HepG2 (cell line): ENCODE results near the gene TTBK1. TPM values are rescaled to one million over a fixed set of nuclear protein-coding genes. Genes with fewer than 3 reads are reported as not detected.

ENCODE experiments used
- ADNP ChIP-seq: sonication (generic); formaldehyde crosslinking; IDR thresholded peaks from 2 replicates; pipeline ENCODE4 v1.4.0; 2020; ENCODE audit warnings: missing genetic modification reagents
- ARHGAP35 ChIP-seq: sonication (generic); formaldehyde crosslinking; IDR thresholded peaks from 2 replicates; pipeline ENCODE4 v1.9.0; 2022; ENCODE audit warnings: mild to moderate bottlenecking, inconsistent platforms, moderate library complexity, missing genetic modification reagents, borderline replicate concordance
- FOXA3 ChIP-seq: IDR thresholded peaks from 2 replicates; pipeline ENCODE4 v1.6.1; 2016; ENCODE audit warnings: missing genetic modification reagents, missing compliant biosample characterization
- HNF4A ChIP-seq: sonication (generic); formaldehyde crosslinking; IDR thresholded peaks from 2 replicates; pipeline ENCODE4 v1.4.0; 2020; ENCODE audit warnings: missing genetic modification reagents
- ISL2 ChIP-seq: sonication (generic); formaldehyde crosslinking; IDR thresholded peaks from 2 replicates; pipeline ENCODE4 v1.5.0; 2020; ENCODE audit warnings: missing genetic modification reagents
- KAT7 ChIP-seq: IDR thresholded peaks from 2 replicates; pipeline ENCODE4 v1.6.1; 2018; ENCODE audit warnings: borderline replicate concordance, missing compliant biosample characterization
- MAFF ChIP-seq: IDR thresholded peaks from 2 replicates; pipeline ENCODE4 v1.6.1; 2011; ENCODE audit warnings: low read depth, low read length, improper control_type of control experiment
- NCOR1 ChIP-seq: fragments of 200-600 bp; sonication (generic); IDR thresholded peaks from 2 replicates; pipeline ENCODE4 v1.7.0; 2017; ENCODE audit warnings: antibody characterized with exemption, low read length, borderline replicate concordance
- TCF7 ChIP-seq: sonication (generic); IDR thresholded peaks from 2 replicates; pipeline ENCODE4 v1.6.1; 2016; ENCODE audit warnings: antibody characterized with exemption, low read depth
- ZKSCAN5 ChIP-seq: sonication (generic); formaldehyde crosslinking; IDR thresholded peaks from 2 replicates; pipeline ENCODE4 v1.5.1; 2020; ENCODE audit warnings: mild to moderate bottlenecking, missing genetic modification reagents
- ZMYM2 ChIP-seq: sonication (generic); formaldehyde crosslinking; IDR thresholded peaks from 2 replicates; pipeline ENCODE4 v1.8.0; 2022; ENCODE audit warnings: mild to moderate bottlenecking, missing genetic modification reagents
- ZMYM3 ChIP-seq: sonication (generic); formaldehyde crosslinking; IDR thresholded peaks from 2 replicates; pipeline ENCODE4 v1.5.1; 2020; ENCODE audit warnings: mild to moderate bottlenecking, missing genetic modification reagents
- ZNF143 ChIP-seq: sonication (generic); formaldehyde crosslinking; IDR thresholded peaks from 2 replicates; pipeline ENCODE4 v1.4.0; 2020; ENCODE audit warnings: missing genetic modification reagents
- ZNF335 ChIP-seq: sonication (generic); formaldehyde crosslinking; IDR thresholded peaks from 2 replicates; pipeline ENCODE4 v1.4.0; 2020; ENCODE audit warnings: missing genetic modification reagents
- ZNF367 ChIP-seq: sonication (generic); formaldehyde crosslinking; IDR thresholded peaks from 2 replicates; pipeline ENCODE4 v1.4.0; 2020; ENCODE audit warnings: missing genetic modification reagents, borderline replicate concordance
- ZNF468 ChIP-seq: sonication (generic); formaldehyde crosslinking; IDR thresholded peaks from 2 replicates; pipeline ENCODE4 v1.8.0; 2022; ENCODE audit warnings: mild to moderate bottlenecking, moderate library complexity, missing genetic modification reagents
- ZNF781 ChIP-seq: sonication (generic); formaldehyde crosslinking; IDR thresholded peaks from 2 replicates; pipeline ENCODE4 v1.5.1; 2020; ENCODE audit warnings: borderline replicate concordance, mild to moderate bottlenecking, missing genetic modification reagents; ENCODE audit errors: not compliant biosample characterization
- ZNF788 ChIP-seq: sonication (generic); formaldehyde crosslinking; IDR thresholded peaks from 2 replicates; pipeline ENCODE4 v1.5.0; 2020; ENCODE audit warnings: mild to moderate bottlenecking, missing genetic modification reagents, borderline replicate concordance
- ZSCAN31 ChIP-seq: sonication (generic); formaldehyde crosslinking; IDR thresholded peaks from 2 replicates; pipeline ENCODE4 v1.5.0; 2020; ENCODE audit warnings: low read depth, mild to moderate bottlenecking, missing genetic modification reagents
- polyA plus RNA-seq, 8 experiments: library from polyadenylated mRNA; depleted of rRNA in 3 of 8; stranded (reverse) in 7 of 8; unstranded in 1 of 8; fragments of >200 nt; fragmentation: Illumina TruSeq in 4 of 8; extraction: Trizol in 4 of 8; gene quantifications; 2 replicates each; pipeline versions ENCODE4 v1.2.1 to v1.2.3, GENCODE V29; 2011 to 2016; ENCODE audit warnings: low read depth in 4 of 8, missing spikeins in 1 of 8, mixed read lengths in 1 of 8; ENCODE audit not compliant: insufficient read depth in 1 of 8
- total RNA-seq, 5 experiments: library from RNA; depleted of rRNA; stranded (reverse); fragments of >200 nt; fragmentation: Illumina TruSeq; extraction: Trizol; gene quantifications; 2 replicates each; pipeline ENCODE4 v1.2.3, GENCODE V29; 2016; ENCODE audit warnings: low read depth in 1 of 5
- TF ChIP-seq, protein P1 (sequence below): sonication (generic); formaldehyde crosslinking; IDR thresholded peaks from 2 replicates; pipeline ENCODE4 v1.5.1; 2020; ENCODE audit warnings: missing genetic modification reagents, mild to moderate bottlenecking, borderline replicate concordance
- TF ChIP-seq, protein P2 (sequence below): sonication (generic); formaldehyde crosslinking; IDR thresholded peaks from 2 replicates; pipeline ENCODE4 v1.5.0; 2020; ENCODE audit warnings: missing genetic modification reagents
- TF ChIP-seq, protein P3 (sequence below), 2 experiments: sonication (generic) in 1 of 2; formaldehyde crosslinking in 1 of 2; IDR thresholded peaks; 2 replicates each; pipeline versions ENCODE4 v1.4.0 to v1.6.1; 2016 to 2020; ENCODE audit warnings: borderline replicate concordance in 1 of 2, low read depth in 1 of 2, mild to moderate bottlenecking in 1 of 2, missing genetic modification reagents in 1 of 2
- TF ChIP-seq, protein P4 (sequence below): IDR thresholded peaks from 2 replicates; pipeline ENCODE4 v1.6.1; 2012; ENCODE audit warnings: inconsistent platforms

TTBK1 gene
- total and polyA plus RNA-seq, 2 of the 13 experiments (the other 11 are each of a cell fraction or from before 2014, with no cell fraction given), result 0.24 to 0.33 TPM

DNA sequence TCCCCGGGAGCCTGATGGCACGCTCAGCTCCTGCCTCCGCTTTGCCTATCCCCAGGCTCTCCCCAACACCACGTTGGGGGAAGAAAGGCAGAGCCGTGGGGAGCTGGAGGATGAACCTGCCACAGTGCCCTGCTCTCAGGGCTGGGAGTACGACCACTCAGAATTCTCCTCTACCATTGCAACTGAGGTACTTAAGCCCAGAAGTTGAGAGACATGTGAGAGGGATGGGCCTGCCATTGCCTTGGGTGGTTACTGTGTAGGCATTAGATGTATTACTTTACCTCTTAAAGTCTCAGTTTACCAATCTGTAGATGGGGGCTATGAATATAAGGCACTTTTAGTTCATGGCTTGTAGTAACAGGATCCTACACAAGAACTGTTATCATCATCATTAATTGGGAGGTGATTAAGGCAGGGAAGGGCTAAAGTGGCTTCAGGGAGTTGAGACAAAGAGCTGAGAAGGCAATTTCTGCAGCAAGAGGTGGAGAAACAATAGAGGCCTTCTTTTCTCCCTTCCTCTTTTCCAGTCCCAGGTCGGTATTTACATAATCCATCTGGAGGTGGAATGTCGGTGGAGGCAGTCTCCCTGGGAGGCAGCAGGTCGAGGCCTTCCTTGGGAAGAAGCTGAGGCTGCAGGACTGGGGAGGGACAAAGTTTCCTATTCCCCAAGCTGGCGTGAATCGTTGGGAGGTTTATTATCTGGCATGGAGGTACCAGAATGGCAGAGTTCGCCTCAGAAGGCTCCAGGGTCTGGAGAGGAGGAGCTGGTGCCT is 55.5 kb downstream of the TTBK1 start (continued):
- TF ChIP-seq, protein P1, sequence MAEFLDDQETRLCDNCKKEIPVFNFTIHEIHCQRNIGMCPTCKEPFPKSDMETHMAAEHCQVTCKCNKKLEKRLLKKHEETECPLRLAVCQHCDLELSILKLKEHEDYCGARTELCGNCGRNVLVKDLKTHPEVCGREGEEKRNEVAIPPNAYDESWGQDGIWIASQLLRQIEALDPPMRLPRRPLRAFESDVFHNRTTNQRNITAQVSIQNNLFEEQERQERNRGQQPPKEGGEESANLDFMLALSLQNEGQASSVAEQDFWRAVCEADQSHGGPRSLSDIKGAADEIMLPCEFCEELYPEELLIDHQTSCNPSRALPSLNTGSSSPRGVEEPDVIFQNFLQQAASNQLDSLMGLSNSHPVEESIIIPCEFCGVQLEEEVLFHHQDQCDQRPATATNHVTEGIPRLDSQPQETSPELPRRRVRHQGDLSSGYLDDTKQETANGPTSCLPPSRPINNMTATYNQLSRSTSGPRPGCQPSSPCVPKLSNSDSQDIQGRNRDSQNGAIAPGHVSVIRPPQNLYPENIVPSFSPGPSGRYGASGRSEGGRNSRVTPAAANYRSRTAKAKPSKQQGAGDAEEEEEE (CRISPR knock-in tag), result 0 out of 2 replicates have a peak, but pooled peaks have one; percentile 27
- TF ChIP-seq ZNF781 (CRISPR knock-in tag), result no peak
- 0 out of 2 replicates have a peak, but pooled peaks have one; percentile 6 for TF ChIP-seq ISL2 (CRISPR knock-in tag)
- no peak for TF ChIP-seq HNF4A
- 0 out of 2 replicates have a peak, but pooled peaks have one; percentile 7 for TF ChIP-seq ZNF335 (CRISPR knock-in tag)
- TF ChIP-seq ZMYM2 (CRISPR knock-in tag), result peak; percentile 11; the same call in 1 of the 2 replicates
- peak; percentile 54; the same call in 1 of the 2 replicates for TF ChIP-seq ADNP
- TF ChIP-seq, protein P2, sequence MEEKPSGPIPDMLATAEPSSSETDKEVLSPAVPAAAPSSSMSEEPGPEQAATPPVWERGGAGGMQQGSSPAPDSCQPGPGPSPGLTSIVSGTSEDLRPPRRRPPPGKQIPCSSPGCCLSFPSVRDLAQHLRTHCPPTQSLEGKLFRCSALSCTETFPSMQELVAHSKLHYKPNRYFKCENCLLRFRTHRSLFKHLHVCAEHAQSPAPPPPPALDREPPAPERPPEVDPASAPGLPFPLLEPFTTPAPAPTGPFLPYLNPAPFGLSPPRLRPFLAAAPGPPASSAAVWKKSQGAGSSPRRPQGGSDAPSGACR (CRISPR knock-in tag), result peak; percentile 9; the same call in 1 of the 2 replicates
- TF ChIP-seq, protein P3, sequence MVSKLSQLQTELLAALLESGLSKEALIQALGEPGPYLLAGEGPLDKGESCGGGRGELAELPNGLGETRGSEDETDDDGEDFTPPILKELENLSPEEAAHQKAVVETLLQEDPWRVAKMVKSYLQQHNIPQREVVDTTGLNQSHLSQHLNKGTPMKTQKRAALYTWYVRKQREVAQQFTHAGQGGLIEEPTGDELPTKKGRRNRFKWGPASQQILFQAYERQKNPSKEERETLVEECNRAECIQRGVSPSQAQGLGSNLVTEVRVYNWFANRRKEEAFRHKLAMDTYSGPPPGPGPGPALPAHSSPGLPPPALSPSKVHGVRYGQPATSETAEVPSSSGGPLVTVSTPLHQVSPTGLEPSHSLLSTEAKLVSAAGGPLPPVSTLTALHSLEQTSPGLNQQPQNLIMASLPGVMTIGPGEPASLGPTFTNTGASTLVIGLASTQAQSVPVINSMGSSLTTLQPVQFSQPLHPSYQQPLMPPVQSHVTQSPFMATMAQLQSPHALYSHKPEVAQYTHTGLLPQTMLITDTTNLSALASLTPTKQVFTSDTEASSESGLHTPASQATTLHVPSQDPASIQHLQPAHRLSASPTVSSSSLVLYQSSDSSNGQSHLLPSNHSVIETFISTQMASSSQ (IDR thresholded peaks at IDR 0.05; ENCODE audit: low read depth), result no peak
- TF ChIP-seq, protein P3 (CRISPR knock-in tag; IDR thresholded peaks at IDR 0.05; ENCODE audit: borderline replicate concordance), result no peak
- TF ChIP-seq MAFF, result peak; percentile 65
- no peak for TF ChIP-seq KAT7 (CRISPR knock-in tag)
- TF ChIP-seq ARHGAP35 (CRISPR knock-in tag), result 0 out of 2 replicates have a peak, but pooled peaks have one; percentile 43
- TF ChIP-seq, protein P4, sequence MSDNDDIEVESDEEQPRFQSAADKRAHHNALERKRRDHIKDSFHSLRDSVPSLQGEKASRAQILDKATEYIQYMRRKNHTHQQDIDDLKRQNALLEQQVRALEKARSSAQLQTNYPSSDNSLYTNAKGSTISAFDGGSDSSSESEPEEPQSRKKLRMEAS, result peak; percentile 17; the same call in 1 of the 2 replicates
- TF ChIP-seq TCF7, result no peak
- TF ChIP-seq ZMYM3 (CRISPR knock-in tag), result peak; percentile 93
- 0 out of 2 replicates have a peak, but pooled peaks have one; percentile 29 for TF ChIP-seq ZNF367 (CRISPR knock-in tag)
- TF ChIP-seq ZNF788 (CRISPR knock-in tag), result 0 out of 2 replicates have a peak, but pooled peaks have one; percentile 17
- 0 out of 2 replicates have a peak, but pooled peaks have one; percentile 3 for TF ChIP-seq ZKSCAN5 (CRISPR knock-in tag)
- TF ChIP-seq FOXA3 (CRISPR knock-in tag), result peak; percentile 47; the same call in 1 of the 2 replicates
- TF ChIP-seq ZSCAN31 (CRISPR knock-in tag), result 0 out of 2 replicates have a peak, but pooled peaks have one; percentile 30
- no peak for TF ChIP-seq ZNF143 (CRISPR knock-in tag)
- TF ChIP-seq NCOR1, result no peak
- TF ChIP-seq ZNF468 (CRISPR knock-in tag), result no peak
